Lower leg skin (tissue), 3 donors: ENCODE results near the gene B4GALT7.

Source experiments
- CTCF ChIP-seq, 3 donors: fragments of 450-650 bp; IDR thresholded peaks; one replicate each; pipeline ENCODE4 v1.5.1; 2016; ENCODE audit warnings: antibody characterized with exemption in 3 of 3, mild to moderate bottlenecking in 3 of 3, moderate library complexity in 2 of 3
- POLR2A ChIP-seq, 2 donors: fragments of 450-650 bp; IDR thresholded peaks; one replicate each; pipeline ENCODE4 v1.6.1; 2016 to 2017; ENCODE audit warnings: antibody characterized with exemption in 2 of 2, mild to moderate bottlenecking in 1 of 2, moderate library complexity in 1 of 2

DNA sequence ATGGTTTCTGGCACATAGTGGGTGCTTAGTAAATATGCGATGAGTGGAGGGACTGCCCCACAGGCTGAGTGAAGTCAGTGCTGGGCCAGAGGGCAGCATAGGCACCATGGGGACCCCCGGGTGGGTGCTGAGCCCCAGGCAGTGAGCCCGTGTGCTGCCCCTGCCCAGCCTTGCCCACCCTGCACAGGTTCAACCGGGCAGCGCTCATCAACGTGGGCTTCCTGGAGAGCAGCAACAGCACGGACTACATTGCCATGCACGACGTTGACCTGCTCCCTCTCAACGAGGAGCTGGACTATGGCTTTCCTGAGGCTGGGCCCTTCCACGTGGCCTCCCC lies 7.2 kb downstream of the B4GALT7 start:
- TF ChIP-seq CTCF (IDR thresholded peaks at IDR 0.05) (no peak), POLR2A (IDR thresholded peaks at IDR 0.05) (no peak)
